Activated T-helper 9 cell treated with anti-CD3 and anti-CD28 coated beads, Interleukin-2, amount 50 U/mL, for 16 hours (primary cell): ENCODE data around the gene DHFR.
A peak's percentile ranks its signal among the peaks of the same experiment; 100 is the strongest.
"Not testable (repeated sequence)": the region's sequence is repeated elsewhere in the genome, so short reads cannot be mapped to it uniquely, and the experiment has no call there.

Experiments used
- DNase-seq: peaks from one replicate; pipeline ENCODE4 v3.0.0-alpha.2; 2020; ENCODE audit warnings: low read depth

The DHFR gene

DNA sequence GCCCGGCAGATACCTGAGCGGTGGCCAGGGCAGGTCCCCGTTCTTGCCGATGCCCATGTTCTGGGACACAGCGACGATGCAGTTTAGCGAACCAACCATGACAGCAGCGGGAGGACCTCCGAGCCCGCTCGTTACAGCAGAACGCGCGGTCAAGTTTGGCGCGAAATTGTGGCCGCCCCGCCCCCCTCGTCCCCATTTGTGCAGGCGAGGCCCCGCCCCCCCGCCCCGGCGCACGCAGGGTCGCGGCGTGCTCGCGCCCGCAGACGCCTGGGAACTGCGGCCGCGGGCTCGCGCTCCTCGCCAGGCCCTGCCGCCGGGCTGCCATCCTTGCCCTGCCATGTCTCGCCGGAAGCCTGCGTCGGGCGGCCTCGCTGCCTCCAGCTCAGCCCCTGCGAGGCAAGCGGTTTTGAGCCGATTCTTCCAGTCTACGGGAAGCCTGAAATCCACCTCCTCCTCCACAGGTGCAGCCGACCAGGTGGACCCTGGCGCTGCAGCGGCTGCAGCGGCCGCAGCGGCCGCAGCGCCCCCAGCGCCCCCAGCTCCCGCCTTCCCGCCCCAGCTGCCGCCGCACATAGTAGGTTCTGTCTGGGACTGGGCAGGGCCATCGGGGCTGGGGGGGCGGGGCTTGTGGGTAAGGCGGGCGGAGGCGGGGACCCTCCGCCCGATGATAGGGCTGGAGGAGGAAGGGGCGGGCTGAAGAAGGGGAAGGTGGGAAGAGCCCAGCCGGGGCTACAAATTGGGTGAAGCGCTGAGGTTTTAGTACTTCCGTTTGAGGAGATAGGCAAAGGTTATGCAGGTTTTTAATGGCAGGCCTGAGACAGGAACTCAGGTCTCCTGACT, at the start of gene DHFR, which contains the start of gene MSH3:
DHFR (minus strand) TSS at position 593 of the 840 bp plus-strand sequence; CDS start at position 99, 494 bp downstream.
MSH3 (plus strand) TSS at position 262 of the 840 bp plus-strand sequence; CDS start at position 338, 76 bp downstream.
- DNase-seq = peak; percentile 82

- DNase-seq = no peak
Observed at GRCh38 chr5:80704221-80704620, 49.4 kb upstream of the DHFR start.

DNA sequence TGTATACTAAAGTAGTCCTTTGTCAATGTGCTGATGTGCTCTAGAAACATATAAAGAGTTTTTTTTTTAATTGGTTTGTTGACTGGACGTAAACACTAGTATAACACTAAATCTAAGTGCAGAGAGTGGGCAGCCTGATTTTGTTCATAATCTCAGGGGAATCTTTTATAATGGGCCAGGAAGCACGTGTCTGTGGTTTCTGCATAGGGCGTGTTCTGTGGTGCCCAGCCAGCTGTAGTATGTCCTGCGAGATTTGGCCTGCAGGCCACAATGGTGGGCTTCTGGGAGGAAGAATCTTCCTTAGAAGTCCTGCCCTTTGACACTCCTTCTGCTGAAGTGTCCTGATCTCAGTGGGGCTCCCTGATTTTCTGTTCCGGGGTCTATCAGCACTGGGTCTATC, 49.0 kb upstream of the DHFR start:
- DNase-seq = no peak

- DNase-seq = no peak
Observed at GRCh38 chr5:80703291-80703690, 48.5 kb upstream of the DHFR start.

- DNase-seq = no peak
Observed at GRCh38 chr5:80701597-80701996, 46.8 kb upstream of the DHFR start.

DNA sequence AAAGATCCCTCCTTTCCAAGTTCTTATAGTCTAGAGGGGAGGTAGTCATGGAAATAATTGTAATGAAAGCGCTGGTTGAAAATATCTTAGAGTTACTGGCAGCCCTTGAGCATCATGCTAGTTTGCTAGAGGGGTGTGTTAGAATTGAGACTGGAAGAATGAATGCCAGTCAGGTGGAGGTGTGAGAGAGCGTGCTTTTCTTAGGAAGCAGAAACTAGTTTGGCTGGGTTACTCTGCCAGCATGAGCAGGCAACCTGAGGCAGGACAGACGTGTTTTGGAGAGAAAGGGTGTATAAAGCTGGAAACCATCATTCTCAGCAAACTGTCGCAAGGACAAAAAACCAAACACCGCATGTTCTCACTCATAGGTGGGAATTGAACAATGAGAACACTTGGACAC, 43.6 kb upstream of the DHFR start:
- DNase-seq = no peak

- no peak for DNase-seq
Observed at GRCh38 chr5:80697100-80697499, 42.3 kb upstream of the DHFR start.

DNA sequence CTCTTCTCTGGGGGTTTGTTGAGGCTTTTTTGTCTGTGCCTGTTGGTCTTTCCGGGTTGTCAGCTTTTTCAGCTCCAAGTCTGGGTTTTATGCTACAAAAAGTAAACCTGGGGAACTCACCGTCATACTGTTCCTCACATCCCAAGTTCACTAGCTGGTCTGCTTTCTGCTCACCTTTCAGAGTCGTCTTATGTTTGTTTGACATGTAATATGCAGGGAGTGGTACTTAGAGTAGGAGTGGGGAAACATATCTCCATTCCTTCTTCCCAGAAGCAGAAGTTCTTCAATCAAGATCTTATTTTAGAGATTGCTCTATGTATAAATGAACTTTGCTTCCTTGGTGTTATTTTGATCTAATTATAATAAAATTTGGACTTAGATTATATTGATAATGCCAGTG, 41.7 kb upstream of the DHFR start:
- no peak for DNase-seq

- no peak for DNase-seq
Observed at GRCh38 chr5:80695666-80696065, 40.9 kb upstream of the DHFR start.

DNA sequence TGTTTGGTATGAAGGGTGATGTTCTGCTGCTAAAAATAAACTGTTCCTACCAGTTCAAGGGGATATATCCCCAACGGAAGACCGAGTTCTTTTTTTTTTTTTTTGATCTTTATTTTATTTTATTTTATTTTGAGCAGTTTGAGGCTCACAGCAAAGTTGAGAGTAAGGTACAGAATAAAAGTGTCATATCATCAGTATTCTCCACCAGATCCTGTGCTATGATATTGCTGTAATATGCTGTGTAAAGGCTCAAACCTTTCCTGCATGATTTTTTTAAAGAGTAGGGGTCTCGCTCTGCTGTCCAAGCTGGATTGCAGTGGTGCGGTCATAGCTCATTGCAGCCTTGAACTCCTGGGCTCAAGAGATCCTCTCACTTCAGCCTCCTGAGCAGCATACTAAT, 34.8 kb upstream of the DHFR start:
- DNase-seq = no peak

DNA sequence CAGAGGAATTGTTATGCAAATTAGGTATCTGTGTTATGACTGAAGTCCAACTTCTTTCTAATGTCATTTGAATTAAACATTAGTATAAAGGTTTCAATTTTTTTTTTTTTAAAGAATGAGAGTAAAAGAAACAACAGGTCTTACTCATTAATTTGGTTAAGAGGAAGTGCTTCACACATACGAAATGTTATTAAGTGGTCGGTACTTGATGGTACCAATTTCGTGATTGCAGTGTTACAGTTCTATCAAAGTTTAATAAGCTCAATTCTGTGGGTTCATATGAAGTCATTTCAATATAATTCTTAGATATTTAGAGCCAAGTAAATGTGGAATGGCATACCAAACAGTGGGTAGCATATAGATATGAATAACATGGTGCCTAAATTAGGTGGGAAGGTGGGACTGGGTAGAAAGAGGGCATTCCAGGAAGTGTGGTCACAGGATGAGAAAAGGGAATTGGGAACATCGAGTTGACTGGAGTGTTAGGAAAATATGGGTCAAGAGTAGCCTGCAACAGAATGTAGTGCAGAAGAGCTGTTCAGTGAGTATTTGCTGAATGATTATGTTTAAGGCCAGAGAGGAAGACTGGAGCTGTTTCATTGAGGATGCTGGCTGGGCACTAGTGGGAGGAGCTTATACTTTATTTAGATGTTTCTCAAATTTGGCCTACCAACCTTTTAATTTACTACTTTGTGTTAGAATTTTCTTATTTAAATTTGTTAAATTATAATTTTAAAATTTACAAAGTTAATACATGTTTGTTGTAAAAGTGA, 34.1 kb upstream of the DHFR start:
- no peak for DNase-seq

DNA sequence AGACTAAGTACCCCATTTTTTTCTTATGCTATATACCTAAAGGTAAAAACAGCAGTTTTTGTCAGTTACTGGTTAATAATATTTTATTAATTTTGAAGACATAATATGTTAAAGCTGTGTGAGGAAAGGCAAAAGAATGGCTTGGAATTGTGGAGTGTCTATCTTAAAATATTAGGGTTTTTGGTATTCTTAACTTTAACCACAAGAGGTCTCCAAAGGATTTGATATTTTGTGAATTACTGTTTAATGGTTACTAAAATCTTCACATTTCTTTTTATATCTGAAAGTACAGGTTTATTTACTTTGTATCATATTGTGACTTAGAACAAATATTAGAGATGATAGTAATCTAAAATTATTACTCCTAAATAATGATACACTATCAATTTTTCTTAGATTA, 32.0 kb upstream of the DHFR start:
- no peak for DNase-seq

DNA sequence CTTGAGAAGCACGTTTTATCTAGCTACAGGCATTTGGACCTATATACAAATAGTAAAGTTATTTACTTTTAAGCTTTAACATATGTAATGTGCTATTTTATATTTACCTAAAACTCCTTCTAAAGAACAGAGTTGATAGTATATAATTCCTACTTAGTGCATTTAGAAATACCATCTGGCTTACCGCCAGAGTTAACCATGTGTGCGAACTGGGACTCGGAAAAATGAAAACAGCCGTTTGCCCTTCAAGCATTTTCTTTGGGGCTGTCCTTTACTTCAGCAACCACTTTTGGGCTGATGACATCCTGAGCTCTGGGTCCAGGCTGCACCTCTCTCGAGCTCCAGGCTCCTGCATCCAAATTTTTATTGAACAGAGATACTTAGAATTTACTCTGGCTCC, 21.9 kb upstream of the DHFR start:
- DNase-seq = no peak

DNA sequence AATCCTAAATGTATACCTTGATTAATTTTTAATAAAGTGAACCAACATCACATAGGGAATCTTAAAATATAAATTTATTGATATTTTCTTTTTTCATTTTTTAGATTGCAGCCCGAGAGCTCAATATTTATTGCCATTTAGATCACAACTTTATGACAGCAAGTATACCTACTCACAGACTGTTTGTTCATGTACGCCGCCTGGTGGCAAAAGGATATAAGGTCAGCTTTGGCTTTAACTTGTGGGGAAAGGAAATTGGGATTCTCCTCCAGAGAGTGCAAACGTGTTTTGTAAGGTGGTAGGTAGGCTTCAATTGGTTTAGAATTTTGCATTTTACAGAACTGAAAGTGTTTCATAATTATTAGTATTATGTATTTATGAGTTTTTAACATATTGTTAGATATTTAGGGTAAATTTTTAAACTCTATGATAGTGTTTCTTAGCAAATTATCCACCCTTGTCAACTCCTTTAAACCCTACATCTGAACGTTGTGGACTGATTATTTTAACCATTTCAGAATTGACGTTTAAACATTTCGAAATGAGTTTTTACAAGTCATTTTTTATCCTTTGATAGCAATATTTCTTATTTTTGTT, 17.5 kb upstream of the DHFR start:
- DNase-seq = peak; percentile 36

DNA sequence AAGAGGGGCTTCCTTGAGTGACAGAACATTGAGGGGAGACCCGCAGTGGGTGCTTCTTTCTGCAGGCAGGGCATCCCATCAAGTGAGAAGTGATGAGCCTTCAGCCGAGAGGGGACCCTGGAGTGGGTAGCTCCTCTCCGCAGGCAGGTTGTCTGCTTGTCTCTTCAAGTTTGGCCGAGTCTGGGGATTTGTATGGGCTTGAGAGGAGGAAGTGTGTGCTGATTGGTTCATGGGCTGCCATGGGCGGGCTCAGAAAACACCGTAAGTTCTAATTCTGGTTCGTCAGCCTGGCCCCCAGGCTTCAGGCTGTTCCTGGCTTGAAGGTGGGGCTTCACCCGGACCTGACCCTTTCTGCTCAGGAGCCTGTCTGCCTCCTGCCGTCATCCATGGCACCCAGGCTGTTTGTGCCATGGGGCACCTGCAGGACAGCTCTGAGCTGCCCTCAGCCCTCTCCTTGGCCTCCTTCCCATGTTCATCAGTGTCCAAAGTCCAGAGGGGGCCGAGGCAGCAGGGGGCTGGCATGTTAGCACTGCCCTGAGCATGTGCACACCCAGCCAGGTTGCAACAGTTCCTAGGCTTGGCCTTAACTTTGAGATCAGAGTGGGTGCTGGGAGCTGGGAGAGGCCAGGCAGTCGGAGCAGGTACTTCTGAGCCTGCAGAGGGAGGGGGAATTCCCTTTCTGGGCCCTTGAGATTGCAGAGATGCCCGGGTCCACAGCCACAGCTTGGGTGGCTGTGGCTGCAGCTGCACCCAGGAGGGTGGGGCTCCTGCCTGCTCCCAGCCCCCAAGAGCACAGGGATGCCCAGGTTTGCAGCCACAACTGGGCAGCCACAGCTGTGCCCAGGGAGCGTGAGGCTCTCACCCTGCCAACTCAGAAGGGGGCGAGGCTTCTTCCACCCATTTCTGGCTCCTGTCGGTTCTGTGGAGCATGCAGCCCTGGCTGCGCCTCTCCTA, 13.5 kb upstream of the DHFR start:
- DNase-seq = no peak

DNA sequence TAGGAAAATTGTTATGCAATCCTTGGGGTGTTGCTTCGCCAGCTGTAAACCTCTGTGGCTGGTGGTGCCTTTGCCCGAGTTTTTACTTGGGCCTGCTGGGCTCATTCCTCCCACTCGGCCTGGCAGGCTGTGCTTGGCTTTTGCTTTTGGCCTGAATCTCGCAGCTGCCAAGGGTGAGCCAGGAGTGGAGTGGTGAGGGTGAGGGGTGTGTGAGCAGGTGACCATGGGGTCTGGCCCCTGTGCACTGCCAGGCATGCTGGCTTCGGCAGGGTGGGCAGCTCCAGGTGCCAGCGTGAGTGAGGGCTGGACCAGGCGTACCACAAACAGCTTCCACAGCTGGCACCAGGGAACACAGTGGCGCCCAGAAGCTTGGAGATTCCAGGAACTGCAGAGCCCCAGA, 12.6 kb upstream of the DHFR start:
- no peak for DNase-seq

DNA sequence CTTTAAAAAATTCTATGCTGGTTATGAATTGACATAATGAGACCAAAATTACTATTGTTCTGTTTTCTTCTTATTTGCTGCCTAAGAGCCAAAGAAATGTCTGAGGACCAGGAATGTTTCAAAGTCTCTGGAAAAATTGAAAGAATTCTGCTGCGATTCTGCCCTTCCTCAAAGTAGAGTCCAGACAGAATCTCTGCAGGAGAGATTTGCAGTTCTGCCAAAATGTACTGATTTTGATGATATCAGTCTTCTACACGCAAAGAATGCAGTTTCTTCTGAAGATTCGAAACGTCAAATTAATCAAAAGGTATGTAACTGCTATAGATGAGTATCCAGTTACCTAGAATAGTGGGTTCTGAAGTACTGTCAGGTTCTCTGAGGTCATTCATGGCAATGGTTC, 10.3 kb upstream of the DHFR start:
- no peak for DNase-seq

DNA sequence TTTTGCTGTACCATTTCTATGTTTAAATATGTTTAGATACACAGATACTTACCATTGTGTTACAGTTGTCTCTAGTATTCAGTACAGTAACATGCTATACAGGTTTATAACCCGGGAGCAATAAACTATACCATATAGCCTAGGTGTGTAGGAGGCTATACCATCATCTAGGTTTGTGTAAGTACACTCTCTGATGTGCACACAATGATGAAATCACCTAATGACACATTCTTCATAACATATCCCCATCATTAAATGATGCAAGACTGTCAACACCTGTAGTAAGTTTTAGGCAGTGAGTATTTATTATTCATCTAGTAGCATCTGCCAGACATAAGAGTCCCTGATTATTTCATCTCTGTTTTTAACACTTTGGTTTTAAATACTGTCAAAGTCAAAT, 7.3 kb upstream of the DHFR start:
- no peak for DNase-seq

- DNase-seq = not testable (repeated sequence)
Observed at GRCh38 chr5:80660661-80661060, 5.9 kb upstream of the DHFR start.

- DNase-seq = no peak
Observed at GRCh38 chr5:80659106-80659505, 4.3 kb upstream of the DHFR start.

GRCh38 chr5:80656425-80656824, 1.6 kb upstream of the DHFR start:
- DNase-seq = no peak
